Measurements from ENCODE around the gene ZBBX.
"Not testable (repeated sequence)": the region's sequence is repeated elsewhere in the genome, so short reads cannot be mapped to it uniquely, and the experiment has no call there.

DNA sequence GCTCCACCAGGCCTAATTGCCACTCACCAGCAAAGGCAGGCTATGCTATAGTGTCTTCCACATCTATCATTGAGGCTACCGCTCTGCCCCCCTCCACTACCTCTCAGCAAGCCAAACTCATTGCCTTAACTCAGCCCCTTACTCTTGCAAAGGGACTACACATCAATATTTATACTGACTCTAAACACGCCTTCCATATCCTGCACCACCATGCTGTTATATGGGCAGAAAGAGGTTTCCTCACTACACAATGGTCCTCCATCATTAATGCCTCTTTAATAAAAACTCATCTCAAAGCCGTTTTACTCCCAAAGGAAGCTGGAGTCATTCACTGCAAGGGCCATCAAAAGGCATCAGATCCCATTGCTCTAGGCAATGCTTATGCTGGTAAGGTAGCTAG, 46.9 kb upstream of the ZBBX start:
- TF ChIP-seq MAX (IDR thresholded peaks at IDR 0.05); FOXA1 (IDR thresholded peaks at IDR 0.05); GABPA (IDR thresholded peaks at IDR 0.05 in 1 of 2, conservative IDR thresholded peaks at IDR 0.05 in 1 of 2); TAF1 (conservative IDR thresholded peaks at IDR 0.05): not testable (repeated sequence)
- TF ChIP-seq, protein P1, sequence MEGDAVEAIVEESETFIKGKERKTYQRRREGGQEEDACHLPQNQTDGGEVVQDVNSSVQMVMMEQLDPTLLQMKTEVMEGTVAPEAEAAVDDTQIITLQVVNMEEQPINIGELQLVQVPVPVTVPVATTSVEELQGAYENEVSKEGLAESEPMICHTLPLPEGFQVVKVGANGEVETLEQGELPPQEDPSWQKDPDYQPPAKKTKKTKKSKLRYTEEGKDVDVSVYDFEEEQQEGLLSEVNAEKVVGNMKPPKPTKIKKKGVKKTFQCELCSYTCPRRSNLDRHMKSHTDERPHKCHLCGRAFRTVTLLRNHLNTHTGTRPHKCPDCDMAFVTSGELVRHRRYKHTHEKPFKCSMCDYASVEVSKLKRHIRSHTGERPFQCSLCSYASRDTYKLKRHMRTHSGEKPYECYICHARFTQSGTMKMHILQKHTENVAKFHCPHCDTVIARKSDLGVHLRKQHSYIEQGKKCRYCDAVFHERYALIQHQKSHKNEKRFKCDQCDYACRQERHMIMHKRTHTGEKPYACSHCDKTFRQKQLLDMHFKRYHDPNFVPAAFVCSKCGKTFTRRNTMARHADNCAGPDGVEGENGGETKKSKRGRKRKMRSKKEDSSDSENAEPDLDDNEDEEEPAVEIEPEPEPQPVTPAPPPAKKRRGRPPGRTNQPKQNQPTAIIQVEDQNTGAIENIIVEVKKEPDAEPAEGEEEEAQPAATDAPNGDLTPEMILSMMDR (IDR thresholded peaks at IDR 0.05; ENCODE audit: low read depth, low read length, missing input control), result not testable (repeated sequence)
